Neural crest cell (in vitro differentiated cells): ENCODE results near the gene UTP18. TPM values are rescaled to one million over a fixed set of nuclear protein-coding genes. Genes with fewer than 3 reads are reported as not detected.
A peak's percentile ranks its signal among the peaks of the same experiment; 100 is the strongest.
"Not testable (repeated sequence)": the region's sequence is repeated elsewhere in the genome, so short reads cannot be mapped to it uniquely, and the experiment has no call there.

Experiments
- DNase-seq: peaks from one replicate; pipeline ENCODE4 v3.0.0; 2021; ENCODE audit warnings: low read depth, mixed read lengths, low spot score
- H3K27ac Mint-ChIP-seq: one replicate; pipeline ENCODE4 v1.8.0; 2021; ENCODE audit warnings: mild to moderate bottlenecking, mixed read lengths; ENCODE audit not compliant: unreplicated experiment
- H3K27me3 Mint-ChIP-seq: 2 replicates; pipeline ENCODE4 v1.8.0; 2021; ENCODE audit warnings: low read depth, mild to moderate bottlenecking, mixed read lengths
- H3K36me3 Mint-ChIP-seq: 2 replicates; pipeline ENCODE4 v1.8.0; 2021; ENCODE audit warnings: low read depth, mild to moderate bottlenecking, mixed read lengths
- H3K4me1 Mint-ChIP-seq: 2 replicates; pipeline ENCODE4 v1.8.0; 2021; ENCODE audit warnings: mixed read lengths
- H3K4me3 Mint-ChIP-seq: one replicate; pipeline ENCODE4 v1.8.0; 2021; ENCODE audit warnings: mild to moderate bottlenecking, mixed read lengths
- H3K9me3 Mint-ChIP-seq: 2 replicates; pipeline ENCODE4 v1.8.0; 2021; ENCODE audit warnings: mixed read lengths
- total RNA-seq: library from RNA; stranded (reverse); gene quantifications from 2 replicates; pipeline ENCODE4 v1.2.1, GENCODE V29; 2021
- TF ChIP-seq, protein P1 (sequence below): fragments of 200-600 bp; sonication (generic); conservative IDR thresholded peaks from 2 replicates; pipeline ENCODE4 v1.5.0; 2021; ENCODE audit warnings: antibody characterized with exemption, mild to moderate bottlenecking

UTP18 gene
- total RNA-seq, 1 donor from 2014 or later, result 59.6 TPM

- Mint-ChIP-seq H3K4me3 (peak within 1 kb of the TSS; percentile 100), H3K27me3 (no peaks in the 10 kb centered on the region), H3K36me3 (peaks cover 3% of the 10 kb centered on the region)
Measured at GRCh38 chr17:51259564-51260236, 646 bp upstream of the UTP18 start, which contains the start of gene MBTD1. Gene MBTD1, minus strand, starts transcription at chr17:51260049. Its CDS starts 34,888 bp downstream, at chr17:51225161.

DNA sequence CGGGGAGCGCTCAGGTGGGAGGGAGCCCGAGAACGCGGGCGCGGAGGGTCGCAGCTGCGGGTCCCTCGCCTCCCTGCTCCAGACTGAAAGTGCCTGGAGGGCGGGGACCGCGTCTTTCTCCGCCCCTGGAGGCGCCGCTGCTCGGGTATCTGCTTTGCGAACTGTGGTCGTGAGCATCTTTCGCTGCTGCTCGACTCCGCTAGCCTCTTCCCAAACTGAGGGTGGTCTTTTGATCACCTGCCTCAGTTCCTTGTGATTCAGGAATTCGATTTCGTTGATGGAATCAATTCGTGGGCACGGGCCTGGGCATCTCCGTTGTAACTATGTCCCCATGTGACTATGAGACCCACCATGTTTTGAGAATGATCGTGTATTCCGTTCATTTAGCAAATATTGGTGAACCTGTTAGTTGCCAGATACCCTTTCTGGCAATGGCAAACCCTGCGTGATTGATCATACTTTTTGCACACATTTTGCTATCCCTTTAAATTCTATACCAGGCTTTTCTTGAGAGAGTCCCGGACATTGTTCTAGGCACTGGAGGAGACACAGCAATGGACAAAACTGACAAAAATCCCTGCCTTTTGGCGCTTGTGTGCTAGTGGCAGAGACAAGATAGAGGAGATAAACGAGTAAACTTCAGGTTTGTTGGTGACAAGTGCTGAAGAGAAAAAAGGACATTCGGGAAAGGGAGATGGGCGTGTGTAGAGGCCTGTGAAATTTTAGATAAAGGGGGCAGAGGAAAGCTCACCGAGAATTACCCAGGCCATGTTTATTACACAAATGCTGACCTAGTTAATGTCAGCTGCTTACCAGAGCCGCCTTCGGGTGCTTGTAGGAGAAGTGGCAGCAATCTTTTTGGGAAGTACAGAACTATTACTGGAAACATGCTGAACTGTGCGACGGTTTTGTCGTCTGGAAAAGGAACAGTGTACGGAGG, 948 bp downstream of the UTP18 start:
- DNase-seq, result peak; percentile 61
- TF ChIP-seq, protein P1, sequence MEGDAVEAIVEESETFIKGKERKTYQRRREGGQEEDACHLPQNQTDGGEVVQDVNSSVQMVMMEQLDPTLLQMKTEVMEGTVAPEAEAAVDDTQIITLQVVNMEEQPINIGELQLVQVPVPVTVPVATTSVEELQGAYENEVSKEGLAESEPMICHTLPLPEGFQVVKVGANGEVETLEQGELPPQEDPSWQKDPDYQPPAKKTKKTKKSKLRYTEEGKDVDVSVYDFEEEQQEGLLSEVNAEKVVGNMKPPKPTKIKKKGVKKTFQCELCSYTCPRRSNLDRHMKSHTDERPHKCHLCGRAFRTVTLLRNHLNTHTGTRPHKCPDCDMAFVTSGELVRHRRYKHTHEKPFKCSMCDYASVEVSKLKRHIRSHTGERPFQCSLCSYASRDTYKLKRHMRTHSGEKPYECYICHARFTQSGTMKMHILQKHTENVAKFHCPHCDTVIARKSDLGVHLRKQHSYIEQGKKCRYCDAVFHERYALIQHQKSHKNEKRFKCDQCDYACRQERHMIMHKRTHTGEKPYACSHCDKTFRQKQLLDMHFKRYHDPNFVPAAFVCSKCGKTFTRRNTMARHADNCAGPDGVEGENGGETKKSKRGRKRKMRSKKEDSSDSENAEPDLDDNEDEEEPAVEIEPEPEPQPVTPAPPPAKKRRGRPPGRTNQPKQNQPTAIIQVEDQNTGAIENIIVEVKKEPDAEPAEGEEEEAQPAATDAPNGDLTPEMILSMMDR, result no peak
- Mint-ChIP-seq H3K27ac (peak overlapping the region; percentile 76), H3K9me3 (no peaks in the 10 kb centered on the region), H3K4me3 (peak overlapping the region; percentile 100), H3K4me1 (peaks cover 49% of the 10 kb centered on the region), H3K36me3 (peaks cover 6% of the 10 kb centered on the region), H3K27me3 (no peaks in the 10 kb centered on the region)

More at GRCh38 chr17:51259564-51260236, 646 bp upstream of the UTP18 start, which contains the start of gene MBTD1:
- DNase-seq, result peak; percentile 91
- H3K27ac Mint-ChIP-seq, result peak within 1 kb of the TSS; percentile 100
- peaks cover 49% of the 10 kb centered on the region for H3K4me1 Mint-ChIP-seq
- TF ChIP-seq, protein P1, result no peak
- no peaks in the 10 kb centered on the region for H3K9me3 Mint-ChIP-seq

DNA sequence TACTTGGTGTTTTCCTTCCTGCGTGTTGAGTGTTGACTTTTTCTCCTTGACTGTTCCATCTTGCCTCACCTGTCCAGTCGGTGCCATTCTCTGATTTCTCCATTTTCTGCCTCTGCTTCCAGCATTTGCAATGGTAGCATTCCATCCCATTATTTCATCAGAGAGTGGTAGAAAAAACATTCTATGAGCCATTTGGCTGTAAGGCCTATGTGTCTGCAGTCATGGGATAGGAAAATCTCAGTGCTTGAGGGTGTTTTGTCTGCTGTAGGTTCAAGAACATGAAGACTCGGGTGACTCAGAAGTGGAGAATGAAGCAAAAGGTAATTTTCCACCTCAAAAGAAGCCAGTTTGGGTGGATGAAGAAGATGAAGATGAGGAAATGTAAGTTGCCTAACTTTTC, 2.7 kb downstream of the UTP18 start:
- Mint-ChIP-seq H3K27me3 (no peaks in the 10 kb centered on the region), H3K36me3 (peaks cover 9% of the 10 kb centered on the region), H3K9me3 (no peaks in the 10 kb centered on the region), H3K4me3 (peak overlapping the region; percentile 84), H3K27ac (peak overlapping the region; percentile 51), H3K4me1 (peaks cover 40% of the 10 kb centered on the region)
- TF ChIP-seq, protein P1, result no peak
- no peak for DNase-seq

GRCh38 chr17:51264466-51264865, 4.1 kb downstream of the UTP18 start:
- Mint-ChIP-seq H3K4me3 (peak overlapping the region; percentile 54), H3K4me1 (peaks cover 27% of the 10 kb centered on the region), H3K36me3 (peaks cover 11% of the 10 kb centered on the region)
- not testable (repeated sequence) for H3K27ac Mint-ChIP-seq, H3K9me3 Mint-ChIP-seq, DNase-seq, H3K27me3 Mint-ChIP-seq

GRCh38 chr17:51269991-51270390, 9.6 kb downstream of the UTP18 start:
- DNase-seq, result no peak
- no peaks in the 10 kb centered on the region for H3K4me1 Mint-ChIP-seq
- H3K27ac Mint-ChIP-seq, result no peak overlapping the region
- H3K27me3 Mint-ChIP-seq, result no peaks in the 10 kb centered on the region
- TF ChIP-seq, protein P1, result no peak
- H3K9me3 Mint-ChIP-seq, result no peaks in the 10 kb centered on the region
- no peak overlapping the region for H3K4me3 Mint-ChIP-seq
- H3K36me3 Mint-ChIP-seq, result peaks cover 8% of the 10 kb centered on the region
